GM19452 (cell line): ENCODE data around the gene XKR7.

Experiments
- ATAC-seq: cut with Tn5 transposase; IDR thresholded peaks from one replicate; pipeline ENCODE4 v1.9.1; 2021; ENCODE audit not compliant: unreplicated experiment

XKR7 gene

GRCh38 chr20:32037929-32038328 lies 70.0 kb downstream of the XKR7 start:
- ATAC-seq: no peak

DNA sequence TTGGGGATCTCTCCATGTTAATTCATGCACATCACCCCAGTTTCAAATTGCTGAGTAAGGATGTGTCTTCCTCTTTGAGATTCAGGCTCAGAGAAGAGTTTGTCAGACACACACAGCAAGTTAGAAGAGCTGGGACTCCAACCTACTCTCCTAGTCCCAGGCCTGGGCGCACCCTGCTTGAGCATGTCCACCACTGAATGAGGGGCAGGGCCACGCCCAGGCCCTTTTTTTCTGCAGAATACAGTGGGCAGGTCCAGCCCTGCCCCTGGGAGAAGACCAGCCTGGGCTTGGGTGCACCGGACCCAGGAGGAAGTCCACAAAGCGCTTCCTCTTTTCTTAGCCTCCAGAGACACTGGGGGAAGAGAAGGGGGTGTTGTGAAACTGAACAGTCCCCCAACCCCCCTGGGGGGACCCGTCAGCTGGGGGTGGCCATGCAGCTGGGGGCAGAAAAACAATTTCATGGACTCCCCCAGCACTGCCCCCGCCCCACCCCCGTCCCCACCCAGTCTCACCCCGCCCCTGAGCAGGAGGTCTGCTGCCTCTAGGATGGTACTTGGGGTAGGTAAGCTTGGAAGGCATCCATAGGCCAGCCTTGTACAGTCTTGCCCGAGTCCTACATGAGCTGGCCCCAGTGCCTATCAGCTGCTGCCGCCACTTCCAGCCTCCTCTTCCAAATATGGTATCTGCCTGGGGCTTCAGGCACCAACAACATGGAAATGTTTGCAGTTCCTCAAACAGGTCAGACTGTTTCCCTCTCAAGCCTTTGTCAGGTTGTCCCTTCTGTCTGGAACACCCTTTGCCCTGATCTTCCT lies 72.4 kb downstream of the XKR7 start:
- ATAC-seq: no peak

GRCh38 chr20:32045999-32046398 lies 78.0 kb downstream of the XKR7 start:
- no peak for ATAC-seq

- no peak for ATAC-seq
Observed at GRCh38 chr20:32050324-32050841, 82.4 kb downstream of the XKR7 start.

GRCh38 chr20:32050851-32051556 lies 83.1 kb downstream of the XKR7 start:
- ATAC-seq: no peak

GRCh38 chr20:32051720-32052089 lies 83.8 kb downstream of the XKR7 start:
- no peak for ATAC-seq

- no peak for ATAC-seq
Observed at GRCh38 chr20:32052090-32052777, 84.3 kb downstream of the XKR7 start, which contains the start of gene HCK. Gene HCK (plus strand): TSS chr20:32052242.

GRCh38 chr20:32052778-32053362 lies 84.9 kb downstream of the XKR7 start:
- no peak for ATAC-seq
